Stomach (tissue), 4 donors: Measurements from ENCODE around the gene SIGLEC11.

Experiments used
- POLR2A ChIP-seq, 4 donors: fragments of 450-650 bp; IDR thresholded peaks; one replicate each; pipeline ENCODE4 v1.6.1; 2016; ENCODE audit warnings: antibody characterized with exemption in 4 of 4, control low read depth in 2 of 4, mild to moderate bottlenecking in 1 of 4, moderate library complexity in 1 of 4
- TF ChIP-seq, protein P1 (sequence below), 7 experiments: fragments of 450-650 bp in 4 of 7; fragments of 200-600 bp in 3 of 7; sonication (generic) in 3 of 7; IDR thresholded peaks; one replicate each; pipeline ENCODE4 v1.5.1; 2016 to 2019; ENCODE audit warnings: antibody characterized with exemption in 7 of 7, control low read depth in 2 of 7, mild to moderate bottlenecking in 1 of 7

DNA sequence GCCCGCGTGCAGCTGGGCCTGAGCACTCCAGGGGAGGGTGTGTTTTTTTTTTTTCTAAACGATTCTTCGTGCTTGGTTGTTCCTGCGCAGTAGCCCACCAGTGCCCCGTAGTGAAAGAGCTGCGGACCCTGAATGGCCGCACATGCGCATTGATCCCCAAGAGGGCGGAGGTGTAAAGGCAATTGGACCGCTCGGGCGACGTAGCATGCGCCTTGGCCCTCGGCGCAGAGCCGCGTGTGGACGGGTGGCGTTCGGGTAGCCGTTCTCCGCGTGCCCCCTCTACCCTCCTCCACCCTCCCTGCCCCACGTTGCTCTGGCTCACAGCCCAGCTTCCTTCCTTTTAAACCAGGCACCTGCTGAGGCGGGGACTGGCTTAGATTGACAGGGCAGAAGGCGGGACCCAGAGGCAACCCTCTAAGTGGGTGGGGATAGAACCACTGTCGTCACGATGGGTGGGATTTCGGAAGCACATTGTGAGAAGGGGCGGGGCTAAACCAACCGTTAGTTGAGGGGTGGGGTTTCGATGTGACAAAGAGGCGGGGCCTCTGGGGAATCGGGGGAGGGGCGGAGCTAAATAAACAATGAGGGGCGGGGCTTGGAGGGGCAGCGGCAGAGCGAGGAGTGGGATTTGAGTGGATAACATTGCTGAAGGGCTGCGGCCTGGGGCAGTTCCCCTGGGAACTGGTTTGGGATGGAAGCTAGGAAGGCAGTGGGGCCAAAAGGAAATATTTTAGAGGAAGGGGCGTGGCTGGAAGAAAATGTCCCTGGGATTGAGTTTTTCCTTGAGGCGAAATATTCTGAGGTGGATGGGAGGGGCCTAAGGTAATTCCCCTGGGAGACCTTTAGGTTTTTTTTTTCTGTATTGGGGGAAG is 31.1 kb downstream of the SIGLEC11 start:
- TF ChIP-seq, protein P1, sequence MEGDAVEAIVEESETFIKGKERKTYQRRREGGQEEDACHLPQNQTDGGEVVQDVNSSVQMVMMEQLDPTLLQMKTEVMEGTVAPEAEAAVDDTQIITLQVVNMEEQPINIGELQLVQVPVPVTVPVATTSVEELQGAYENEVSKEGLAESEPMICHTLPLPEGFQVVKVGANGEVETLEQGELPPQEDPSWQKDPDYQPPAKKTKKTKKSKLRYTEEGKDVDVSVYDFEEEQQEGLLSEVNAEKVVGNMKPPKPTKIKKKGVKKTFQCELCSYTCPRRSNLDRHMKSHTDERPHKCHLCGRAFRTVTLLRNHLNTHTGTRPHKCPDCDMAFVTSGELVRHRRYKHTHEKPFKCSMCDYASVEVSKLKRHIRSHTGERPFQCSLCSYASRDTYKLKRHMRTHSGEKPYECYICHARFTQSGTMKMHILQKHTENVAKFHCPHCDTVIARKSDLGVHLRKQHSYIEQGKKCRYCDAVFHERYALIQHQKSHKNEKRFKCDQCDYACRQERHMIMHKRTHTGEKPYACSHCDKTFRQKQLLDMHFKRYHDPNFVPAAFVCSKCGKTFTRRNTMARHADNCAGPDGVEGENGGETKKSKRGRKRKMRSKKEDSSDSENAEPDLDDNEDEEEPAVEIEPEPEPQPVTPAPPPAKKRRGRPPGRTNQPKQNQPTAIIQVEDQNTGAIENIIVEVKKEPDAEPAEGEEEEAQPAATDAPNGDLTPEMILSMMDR (IDR thresholded peaks at IDR 0.05) = peak in 1 of 7 experiments; percentile 35
- peak in 1 of 4 donors; percentile 60 for TF ChIP-seq POLR2A (IDR thresholded peaks at IDR 0.05)
